Measurements from ENCODE around the gene ADD3.
"Not testable (repeated sequence)": the region's sequence is repeated elsewhere in the genome, so short reads cannot be mapped to it uniquely, and the experiment has no call there.

The ADD3 gene

DNA sequence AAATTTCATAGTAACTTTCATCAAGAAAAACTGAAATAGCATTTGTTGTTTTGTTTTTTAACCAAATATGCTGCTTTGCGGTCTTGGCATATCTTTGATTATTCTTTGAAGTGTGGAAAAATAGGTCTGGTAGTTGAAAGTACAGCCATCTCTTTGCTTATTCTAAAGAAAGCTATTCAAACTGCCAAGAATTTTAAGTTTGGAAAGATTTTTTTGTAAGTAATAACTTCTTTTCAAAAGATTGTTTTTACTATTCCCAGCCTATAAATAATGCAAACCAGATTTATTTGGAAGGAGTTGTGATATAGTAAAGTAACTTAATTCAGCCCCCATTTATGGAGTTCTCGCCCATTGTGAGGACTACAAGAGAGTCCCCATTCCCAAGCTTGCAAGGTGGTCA, 87.0 kb downstream of the ADD3 start:
- in situ Hi-C loops (cut with MboI; ENCODE audit: low sequenced_read_pairs): no loop called here

DNA sequence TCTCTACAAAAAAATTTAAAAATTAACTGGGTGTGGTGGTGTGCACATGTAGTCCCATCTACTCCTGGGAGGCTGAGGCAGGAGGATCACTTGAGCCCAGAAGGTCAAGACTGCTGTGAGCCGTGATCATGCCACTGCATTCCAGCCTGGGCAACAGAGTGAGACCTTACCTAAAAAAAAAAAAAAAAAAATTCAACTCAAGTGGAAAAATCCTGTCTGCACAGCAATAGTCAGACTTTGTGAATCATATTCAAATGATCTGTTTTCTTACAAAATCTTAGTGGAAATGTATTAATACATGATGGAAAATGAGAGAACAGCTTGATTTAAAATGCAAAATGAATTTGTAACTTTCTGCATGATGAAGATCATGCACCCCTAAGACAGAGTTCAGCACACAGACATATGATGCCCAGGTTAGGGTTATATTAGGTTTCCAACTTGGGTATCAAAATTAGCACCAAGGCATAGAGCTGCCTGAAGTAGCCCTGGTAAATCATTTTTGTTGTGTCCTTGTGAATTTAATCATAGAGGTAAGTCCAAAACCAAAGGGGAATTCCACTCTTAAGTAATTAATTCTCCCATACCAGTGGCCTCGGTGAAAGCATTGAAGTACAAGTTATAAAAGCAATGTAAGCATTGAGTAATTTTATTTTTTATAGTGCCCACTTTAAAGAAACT, 93.8 kb downstream of the ADD3 start:
- in situ Hi-C loops (cut with MboI; ENCODE audit: low sequenced_read_pairs): no loop called here

DNA sequence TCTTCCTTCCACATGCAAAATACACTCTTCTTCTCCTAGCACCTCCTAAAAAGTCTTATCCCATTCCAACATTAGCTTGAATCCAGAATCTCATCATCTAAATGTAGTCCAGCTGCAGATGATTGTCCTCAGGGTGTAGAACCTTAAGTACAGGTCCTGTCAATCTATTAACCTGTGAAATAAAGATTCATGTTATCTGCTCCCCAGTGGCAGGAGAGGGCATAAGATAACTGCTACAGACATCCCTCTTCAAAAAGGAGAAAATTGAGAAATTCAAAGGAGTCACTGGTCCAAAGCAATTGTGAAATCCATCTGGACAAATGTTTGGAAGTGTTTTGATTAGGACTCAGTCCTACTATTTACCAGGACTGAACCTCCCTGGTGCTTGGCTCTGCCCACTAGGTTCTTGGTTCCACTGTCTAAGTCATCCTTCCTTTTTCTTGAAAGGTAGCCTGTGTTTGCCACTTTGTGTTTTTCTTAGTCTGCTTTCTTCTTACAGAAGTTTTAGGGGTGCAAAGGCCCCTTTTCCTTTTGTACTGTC, 96.2 kb downstream of the ADD3 start:
- in situ Hi-C loops (cut with MboI; ENCODE audit: low sequenced_read_pairs): no loop called here

DNA sequence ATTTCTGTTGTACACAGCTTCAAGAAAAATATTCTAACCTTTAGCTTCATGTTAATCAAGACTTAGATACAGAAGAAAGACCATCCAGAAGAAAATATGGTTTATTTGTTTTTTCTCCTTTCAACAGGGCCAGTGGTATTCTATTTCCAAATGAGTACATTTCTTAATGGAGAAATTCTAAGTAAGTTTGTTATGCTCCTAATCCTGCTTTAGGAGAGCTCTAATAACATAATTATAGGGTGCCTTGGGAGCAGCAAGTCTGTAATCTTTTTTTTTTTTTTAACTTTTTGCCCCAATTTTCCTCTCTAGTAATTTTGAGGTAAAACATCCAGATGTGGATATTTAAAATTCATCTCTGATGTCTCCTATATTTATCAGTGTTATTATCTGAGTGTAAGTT, 98.1 kb downstream of the ADD3 start:
- in situ Hi-C loops (cut with MboI; ENCODE audit: low sequenced_read_pairs): no loop called here

DNA sequence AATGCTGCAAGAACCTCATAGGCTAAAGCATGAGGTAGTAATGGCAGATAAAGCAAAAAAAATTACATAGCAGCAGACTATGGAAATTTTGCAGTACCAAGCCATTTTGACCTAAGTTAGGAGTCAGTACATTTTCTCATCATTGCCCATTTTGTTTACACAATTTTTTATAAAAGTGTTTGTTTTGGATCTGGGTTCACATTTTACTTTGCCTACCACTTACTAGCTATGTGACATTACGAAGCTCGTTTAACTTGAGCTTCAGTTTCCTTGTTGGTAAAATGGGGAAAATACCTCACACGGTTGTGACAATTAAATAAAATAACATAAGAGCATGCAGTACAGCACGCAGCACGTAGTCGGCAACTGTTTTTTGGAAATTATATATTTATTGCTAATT, 99.6 kb downstream of the ADD3 start:
- in situ Hi-C loops (cut with MboI; ENCODE audit: low sequenced_read_pairs): no loop called here

DNA sequence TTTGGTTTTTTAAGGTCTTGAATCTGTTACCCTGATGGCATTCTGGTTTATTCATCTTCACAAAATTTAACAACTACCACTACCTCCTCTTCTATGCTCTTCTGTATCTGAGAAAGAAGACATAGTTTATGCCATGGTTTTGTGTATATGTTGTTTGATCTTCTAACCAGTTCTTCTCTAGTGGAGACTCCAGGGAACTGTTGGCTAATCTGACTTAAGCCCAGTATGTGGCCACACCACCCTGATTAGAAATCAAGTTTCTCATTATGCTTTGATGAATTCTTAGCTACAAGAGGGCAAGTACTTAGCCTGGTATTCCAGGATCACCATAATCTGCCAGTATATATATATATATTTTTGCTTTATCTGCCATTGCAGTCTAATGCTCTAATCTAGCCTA, 100.1 kb downstream of the ADD3 start:
- in situ Hi-C loops (cut with MboI; ENCODE audit: low sequenced_read_pairs): no loop called here

DNA sequence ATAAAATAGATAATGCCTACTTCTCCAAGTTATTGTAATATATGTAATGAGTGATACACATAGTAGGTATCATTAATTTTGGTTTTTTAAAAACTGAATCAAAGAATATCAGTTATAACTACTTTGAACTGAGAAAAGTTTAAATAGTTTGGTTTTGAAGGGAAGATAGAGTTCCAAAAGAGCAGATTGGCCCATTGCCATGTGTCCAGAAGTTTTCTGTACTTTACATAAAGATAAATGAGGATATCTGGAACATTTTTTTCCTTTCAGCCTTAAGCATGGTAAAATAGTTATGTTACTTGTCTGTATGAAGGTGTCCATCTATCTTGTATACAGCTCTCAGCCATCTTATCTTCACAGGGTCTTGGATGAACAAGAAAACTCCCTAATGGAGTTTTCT, 101.7 kb downstream of the ADD3 start:
- in situ Hi-C loops (cut with MboI; ENCODE audit: low sequenced_read_pairs): no loop called here

DNA sequence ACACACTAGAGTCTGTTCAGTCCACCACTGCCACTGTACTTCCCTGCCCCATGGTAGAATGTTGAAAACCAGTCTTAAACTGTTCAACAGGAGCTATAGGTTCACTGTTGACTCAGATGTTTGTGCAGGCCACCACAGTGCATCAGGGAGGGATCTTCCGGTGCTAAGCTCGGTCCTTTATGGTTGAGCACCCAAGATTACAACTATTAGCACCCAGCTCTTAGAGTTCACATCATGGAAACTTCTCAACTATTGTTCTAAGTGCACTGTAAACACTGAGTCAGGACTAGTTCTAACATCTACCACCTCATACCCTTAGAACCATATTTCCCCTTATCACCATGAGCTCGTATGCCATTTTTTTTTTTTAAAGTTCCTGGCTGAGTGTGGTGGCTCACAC, 102.6 kb downstream of the ADD3 start:
- in situ Hi-C loops (cut with MboI; ENCODE audit: low sequenced_read_pairs): no loop called here

DNA sequence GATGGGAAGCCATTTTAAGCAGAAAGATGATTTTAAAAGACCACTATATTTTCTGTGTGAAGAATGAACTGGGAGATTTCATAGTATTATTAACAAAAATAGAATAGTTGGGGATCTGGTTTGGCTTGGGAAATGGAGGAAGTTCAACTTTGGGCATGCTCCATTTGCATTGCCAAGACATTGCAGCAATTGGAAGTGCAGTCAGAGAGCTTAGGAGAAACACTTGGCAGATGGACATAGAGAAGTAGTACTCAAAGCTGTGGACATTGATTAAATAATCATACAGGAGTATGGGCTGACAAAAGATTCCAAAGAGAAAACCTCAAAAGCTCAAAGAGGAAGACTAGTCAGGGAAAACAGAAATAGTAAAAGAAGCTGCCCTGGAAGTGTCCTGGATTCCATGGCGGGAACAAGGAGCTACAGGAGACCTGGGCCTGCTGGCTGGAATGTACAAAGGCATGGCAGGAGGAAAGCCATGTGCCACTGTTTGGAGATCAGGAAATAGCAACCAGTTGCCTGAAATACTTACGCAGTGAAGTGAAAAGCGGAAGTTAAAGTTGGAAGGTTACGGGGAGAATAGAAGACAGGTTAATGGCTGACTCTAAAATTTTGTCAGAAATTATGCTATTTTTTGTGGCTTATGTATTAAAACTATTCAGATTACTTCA, 106.0 kb downstream of the ADD3 start:
- in situ Hi-C loops (cut with MboI; ENCODE audit: low sequenced_read_pairs): no loop called here

DNA sequence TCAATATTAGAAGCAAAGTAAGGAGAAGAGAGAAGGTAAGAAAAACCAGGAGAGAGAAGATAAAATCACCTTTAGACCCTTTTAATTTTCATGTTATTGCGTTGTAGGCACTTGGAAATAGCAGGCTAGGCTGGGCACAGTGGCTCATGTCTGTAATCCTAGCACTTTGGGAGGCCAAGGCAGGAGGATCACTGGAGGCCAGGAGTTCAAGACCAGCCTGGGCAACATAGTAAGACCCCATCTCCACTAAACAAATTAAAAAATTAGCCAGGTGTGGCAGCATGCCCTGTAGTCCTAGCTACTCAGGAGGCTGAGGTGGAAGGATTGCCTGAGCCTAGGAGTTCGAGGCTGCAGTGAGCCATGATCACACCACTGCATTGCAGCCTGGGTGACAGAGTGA, 106.9 kb downstream of the ADD3 start:
- in situ Hi-C loops (cut with MboI; ENCODE audit: low sequenced_read_pairs): not testable (repeated sequence)

DNA sequence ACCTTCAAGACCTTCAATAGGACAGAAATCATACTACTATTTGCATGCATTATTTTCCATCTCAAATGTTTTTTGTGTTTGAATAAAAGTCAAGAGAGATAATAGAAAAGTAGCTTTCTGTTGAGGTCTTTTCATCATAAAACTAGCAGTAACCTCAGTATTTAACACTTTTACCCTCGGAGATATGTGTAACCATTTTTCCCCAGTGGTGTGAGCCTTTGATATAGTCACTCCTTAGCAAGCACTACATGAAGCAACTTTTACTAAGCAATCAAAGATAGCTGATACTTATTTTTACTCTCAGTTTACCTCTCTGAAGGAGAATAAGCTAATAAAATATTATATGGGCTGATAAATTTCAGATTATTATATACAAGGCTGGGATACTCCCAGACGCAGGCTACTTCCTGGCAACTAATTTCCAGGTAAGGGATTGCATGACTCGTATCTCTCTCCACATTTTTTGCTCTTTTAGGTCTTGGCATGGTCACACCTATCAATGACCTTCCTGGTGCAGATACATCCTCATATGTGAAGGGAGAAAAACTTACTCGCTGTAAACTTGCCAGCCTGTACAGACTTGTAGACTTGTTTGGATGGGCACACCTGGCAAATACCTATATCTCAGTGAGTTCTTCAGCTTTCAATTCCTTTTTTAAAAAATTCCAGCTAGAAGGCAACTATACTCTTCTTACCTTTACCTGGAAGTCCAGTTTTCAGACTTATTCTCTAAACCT, 108.2 kb downstream of the ADD3 start:
- in situ Hi-C loops (cut with MboI; ENCODE audit: low sequenced_read_pairs): no loop called here

DNA sequence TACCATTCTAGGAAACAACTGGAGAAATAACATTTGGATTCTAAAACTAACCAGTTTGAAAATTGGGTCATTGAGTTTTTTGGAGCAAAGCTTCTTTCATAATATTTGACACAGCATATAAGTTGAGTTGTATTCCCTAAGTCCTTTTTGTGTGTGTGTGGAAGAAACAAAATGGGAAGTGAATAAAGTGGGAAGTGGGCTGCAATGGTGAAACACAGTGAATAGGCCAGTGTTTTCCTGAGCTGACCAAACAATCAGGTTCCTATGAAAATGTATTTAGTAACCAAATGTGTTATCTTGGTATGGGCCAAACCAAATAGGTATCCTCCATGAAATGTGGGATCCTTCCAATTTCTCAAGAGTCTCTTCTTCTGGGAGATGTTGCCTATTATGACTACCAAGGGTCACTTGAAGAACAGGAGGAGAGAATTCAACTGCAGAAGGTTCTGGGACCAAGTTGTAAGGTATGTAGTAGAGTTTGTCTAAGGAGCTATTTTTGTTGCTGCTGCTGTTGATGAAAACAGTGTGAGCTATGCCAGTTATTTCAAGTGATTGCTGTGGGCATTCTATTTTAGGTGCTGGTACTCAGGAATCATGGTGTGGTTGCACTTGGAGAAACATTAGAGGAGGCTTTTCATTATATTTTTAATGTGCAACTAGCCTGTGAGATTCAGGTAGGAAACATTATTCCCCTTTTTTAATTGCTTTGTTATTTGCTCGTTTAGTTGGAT, 111.3 kb downstream of the ADD3 start:
- in situ Hi-C loops (cut with MboI; ENCODE audit: low sequenced_read_pairs): no loop called here

DNA sequence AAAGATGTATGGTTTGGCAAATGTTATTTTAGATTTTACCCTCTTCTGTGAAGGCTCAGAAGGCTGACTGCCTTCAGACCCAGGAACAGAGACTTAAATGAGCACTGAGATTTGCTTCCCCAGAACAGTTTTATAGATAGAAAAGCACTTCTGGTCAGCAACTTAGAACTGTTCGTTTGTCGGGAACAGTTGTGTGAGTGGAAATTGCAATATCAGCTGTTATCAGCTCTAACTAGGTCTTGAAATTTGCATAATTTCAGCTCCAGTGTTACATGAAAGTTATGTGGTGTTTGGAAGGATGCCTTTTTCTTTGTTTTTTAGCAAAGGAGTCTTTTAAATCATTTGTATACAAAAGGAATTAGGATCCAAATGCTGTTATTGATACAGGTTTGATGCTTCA, 115.8 kb downstream of the ADD3 start:
- in situ Hi-C loops (cut with MboI; ENCODE audit: low sequenced_read_pairs): no loop called here

DNA sequence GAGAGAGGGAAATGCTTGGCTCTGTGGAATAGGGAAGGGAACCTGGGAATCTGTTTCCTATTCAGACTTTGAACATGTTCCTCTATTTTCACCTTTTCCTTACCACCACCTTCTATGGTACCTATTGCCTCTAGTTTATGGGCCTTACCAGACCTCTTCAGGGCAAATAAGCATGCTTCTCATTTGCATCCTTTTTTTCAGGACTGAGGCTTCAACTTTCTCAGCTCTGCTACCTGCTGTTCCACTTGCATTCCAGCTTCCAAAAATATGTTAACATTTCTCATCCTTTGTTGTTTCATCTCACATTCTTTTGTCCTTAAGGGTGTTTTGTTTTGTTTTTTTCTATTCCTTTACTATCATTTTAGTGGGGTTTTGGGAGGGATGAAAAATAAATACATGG, 121.7 kb downstream of the ADD3 start:
- in situ Hi-C loops (cut with MboI; ENCODE audit: low sequenced_read_pairs): no loop called here

DNA sequence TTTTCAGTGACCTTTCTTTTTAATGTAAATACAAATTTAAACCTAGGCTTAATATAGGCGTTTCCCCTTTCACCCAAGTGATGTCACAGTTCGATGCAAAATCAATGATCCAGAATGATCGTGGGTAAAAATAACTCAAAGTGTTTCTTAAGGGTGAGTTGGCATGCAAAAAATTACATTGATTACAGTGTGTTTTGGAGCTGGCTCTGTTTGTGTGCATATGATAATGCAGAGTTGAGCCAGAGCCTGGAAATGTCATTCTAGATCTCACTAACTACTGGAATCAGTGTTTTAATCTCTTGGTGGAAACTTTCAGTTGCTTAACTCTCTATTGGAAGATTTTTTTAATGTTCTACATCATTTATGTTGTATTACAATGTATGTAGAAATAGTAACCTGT, 127.1 kb downstream of the ADD3 start:
- in situ Hi-C loops (cut with MboI; ENCODE audit: low sequenced_read_pairs): loop anchor here (5.0 to 10.0 kb wide), 3 partner anchors 82 to 253 kb away; no protein-coding TSS in a partner anchor

DNA sequence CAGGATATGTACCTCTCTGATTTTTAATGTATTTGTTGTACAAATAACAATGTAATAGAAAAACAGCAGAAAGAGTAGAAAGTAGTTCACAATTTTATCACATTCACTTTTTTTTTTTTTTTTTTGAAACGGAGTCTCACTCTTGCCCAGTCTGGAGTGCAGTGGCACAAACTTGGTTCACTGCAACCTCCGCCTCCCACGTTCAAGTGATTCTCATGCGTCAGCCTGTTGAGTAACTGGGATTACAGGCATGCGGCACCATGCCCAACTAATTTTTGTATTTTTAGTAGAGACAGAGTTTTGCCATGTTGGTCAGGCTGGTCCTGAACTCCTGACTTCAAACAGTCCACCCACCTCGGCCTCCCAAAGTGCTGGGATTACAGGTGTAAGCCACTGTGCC, 128.1 kb downstream of the ADD3 start:
- in situ Hi-C loops (cut with MboI; ENCODE audit: low sequenced_read_pairs): loop anchor here (5.0 to 10.0 kb wide), 3 partner anchors 81 to 254 kb away; no protein-coding TSS in a partner anchor

DNA sequence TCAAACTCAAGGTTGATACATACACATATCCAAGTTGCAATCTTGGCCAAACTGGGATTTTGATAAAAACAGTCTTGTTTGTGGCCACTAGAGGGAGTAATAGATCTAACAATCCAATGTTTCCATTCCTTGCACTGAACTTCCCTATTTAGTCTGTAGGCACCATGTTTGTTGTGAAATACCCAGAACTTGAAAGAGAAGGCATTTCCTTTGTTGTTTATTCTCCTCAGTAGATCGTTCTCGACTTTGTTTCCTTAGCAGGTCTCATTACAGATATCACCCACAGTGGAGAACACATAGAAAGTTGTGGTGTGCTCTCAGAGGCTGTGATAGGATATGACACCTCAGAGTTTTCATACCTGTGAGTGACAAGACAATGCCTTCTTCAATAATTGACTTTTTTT, 129.4 kb downstream of the ADD3 start:
- in situ Hi-C loops (cut with MboI; ENCODE audit: low sequenced_read_pairs): loop anchor here (5.0 to 10.0 kb wide), 3 partner anchors 80 to 255 kb away; no protein-coding TSS in a partner anchor

DNA sequence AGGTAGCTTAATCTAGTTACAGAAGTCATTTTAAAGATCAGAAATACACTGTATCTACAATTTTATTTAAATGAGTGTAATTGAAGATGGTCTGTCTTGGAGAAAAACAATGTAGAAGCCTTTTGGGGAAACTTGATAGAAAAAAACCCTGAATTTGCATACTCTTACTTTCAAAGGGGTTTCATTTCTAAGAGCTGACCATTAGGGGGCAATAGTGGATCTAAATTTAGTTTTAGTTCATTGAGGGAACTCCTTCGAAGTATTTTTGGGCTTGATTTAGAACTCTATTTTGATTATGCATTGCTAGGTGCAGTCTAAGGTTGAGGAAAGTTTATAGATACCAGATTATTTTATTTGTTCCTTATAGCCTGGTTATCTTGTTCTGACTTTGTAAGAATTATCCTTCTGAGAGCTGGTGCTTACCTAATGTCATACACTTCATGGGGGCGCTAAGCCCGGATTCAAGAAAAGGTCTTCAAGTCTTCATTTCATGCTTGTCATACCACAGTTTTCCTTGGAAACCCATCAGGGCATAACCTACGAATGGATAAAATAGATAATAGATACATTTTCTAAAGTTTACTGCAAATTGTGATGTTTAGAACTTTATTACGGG, 130.5 kb downstream of the ADD3 start:
- in situ Hi-C loops (cut with MboI; ENCODE audit: low sequenced_read_pairs): loop anchor here (5.0 to 10.0 kb wide), 3 partner anchors 79 to 256 kb away; no protein-coding TSS in a partner anchor

DNA sequence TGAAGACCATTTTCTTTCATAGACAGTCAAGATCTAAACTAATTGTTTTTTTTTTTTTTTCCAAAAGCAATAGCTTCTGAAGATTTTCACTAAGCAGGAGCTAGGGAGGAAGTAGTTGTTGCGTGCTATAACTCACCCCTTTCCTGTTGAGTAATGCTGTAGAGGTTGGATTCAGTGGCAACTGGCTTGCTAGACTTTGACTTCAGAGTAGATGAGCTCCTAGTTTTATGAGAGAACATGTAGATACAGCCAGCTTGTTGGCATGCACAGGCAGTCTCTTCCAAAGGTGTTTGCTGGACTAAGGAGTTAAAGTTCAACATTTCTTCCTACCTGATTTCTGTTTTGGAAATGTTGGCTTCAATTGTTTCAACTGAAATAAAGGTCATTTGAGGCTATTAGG, 133.4 kb downstream of the ADD3 start:
- in situ Hi-C loops (cut with MboI; ENCODE audit: low sequenced_read_pairs): no loop called here

DNA sequence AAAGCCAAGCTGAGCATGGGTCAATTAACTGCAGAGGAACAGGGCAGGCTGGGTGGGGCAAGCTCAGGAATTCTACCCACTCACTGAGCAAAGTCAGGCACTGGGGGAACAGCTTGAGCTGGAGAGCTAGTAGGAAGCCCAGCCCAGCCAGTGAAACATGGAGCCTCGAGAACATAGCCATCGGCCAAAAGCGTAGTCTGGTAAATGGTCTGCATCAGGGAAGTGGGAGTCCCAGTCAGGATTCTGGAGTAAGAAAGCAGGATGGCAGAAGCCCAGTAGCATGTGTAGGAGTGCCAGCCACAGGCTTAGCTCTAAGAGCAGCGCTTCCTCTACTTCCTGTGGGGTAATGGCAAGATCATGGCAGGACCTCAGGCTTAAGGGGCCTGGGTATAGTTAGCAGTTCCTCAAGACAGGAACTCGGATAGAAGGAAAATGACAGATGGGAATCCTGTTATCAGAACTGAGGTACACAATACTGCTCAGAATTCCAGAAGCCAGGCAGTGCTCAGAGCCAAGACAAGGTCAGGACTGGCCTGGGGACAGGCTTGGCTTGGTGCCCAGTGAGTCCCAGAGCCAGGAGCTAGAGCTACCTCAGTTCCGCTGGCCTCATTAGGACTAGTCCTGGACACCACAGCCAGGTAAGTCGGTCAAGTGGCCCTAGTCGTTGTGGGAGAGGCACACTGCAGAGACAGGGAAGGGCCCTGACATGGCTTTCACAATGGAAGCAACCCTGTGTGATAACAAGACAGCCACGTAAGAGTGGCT, 134.3 kb downstream of the ADD3 start:
- in situ Hi-C loops (cut with MboI; ENCODE audit: low sequenced_read_pairs): no loop called here

Measured in HL-60/S4 (cell line).